ENCODE measurements around the gene SLC19A1. TPM values are rescaled to one million over a fixed set of nuclear protein-coding genes. Genes with fewer than 3 reads are reported as not detected.

Gene SLC19A1
- total RNA-seq, 2 experiments from 2014 or later: 30.0 to 31.2 TPM

GRCh38 chr21:45559216-45560105 is 17.2 kb upstream of the SLC19A1 start:
- no peaks in the 10 kb centered on the region for H3K36me3 Mint-ChIP-seq (ENCODE audit: low read depth)
- no peak for DNase-seq
- H3K4me1 Mint-ChIP-seq: peaks cover 4% of the 10 kb centered on the region
- H3K27ac Mint-ChIP-seq: no peak overlapping the region
- H3K27me3 Mint-ChIP-seq: peaks cover 31% of the 10 kb centered on the region
- H3K4me3 Mint-ChIP-seq: no peak overlapping the region
- ChIA-PET POLR2A (no interaction called here), CTCF (interaction anchor here (1.3 kb wide), 1 partner anchor 37 kb away, joined by 4 read pairs; no protein-coding TSS in a partner anchor)
- no peaks in the 10 kb centered on the region for H3K9me3 Mint-ChIP-seq

GRCh38 chr21:45558044-45558721 is 15.9 kb upstream of the SLC19A1 start:
- Mint-ChIP-seq H3K27me3 (peaks cover 21% of the 10 kb centered on the region), H3K36me3 (ENCODE audit: low read depth) (no peaks in the 10 kb centered on the region), H3K4me1 (peaks cover 7% of the 10 kb centered on the region), H3K27ac (no peak overlapping the region), H3K9me3 (no peaks in the 10 kb centered on the region), H3K4me3 (no peak overlapping the region)
- DNase-seq: no peak
- CTCF ChIA-PET: interaction anchor here (1.3 kb wide), 1 partner anchor 38 kb away, joined by 4 read pairs; no protein-coding TSS in a partner anchor
- POLR2A ChIA-PET: no interaction called here

GRCh38 chr21:45557616-45558043 is 15.4 kb upstream of the SLC19A1 start:
- no peak overlapping the region for H3K27ac Mint-ChIP-seq
- ChIA-PET CTCF (no interaction called here), POLR2A (no interaction called here)
- no peaks in the 10 kb centered on the region for H3K36me3 Mint-ChIP-seq (ENCODE audit: low read depth)
- no peak for DNase-seq
- no peak overlapping the region for H3K4me3 Mint-ChIP-seq
- H3K27me3 Mint-ChIP-seq: peaks cover 16% of the 10 kb centered on the region
- peaks cover 13% of the 10 kb centered on the region for H3K4me1 Mint-ChIP-seq
- no peaks in the 10 kb centered on the region for H3K9me3 Mint-ChIP-seq

DNA sequence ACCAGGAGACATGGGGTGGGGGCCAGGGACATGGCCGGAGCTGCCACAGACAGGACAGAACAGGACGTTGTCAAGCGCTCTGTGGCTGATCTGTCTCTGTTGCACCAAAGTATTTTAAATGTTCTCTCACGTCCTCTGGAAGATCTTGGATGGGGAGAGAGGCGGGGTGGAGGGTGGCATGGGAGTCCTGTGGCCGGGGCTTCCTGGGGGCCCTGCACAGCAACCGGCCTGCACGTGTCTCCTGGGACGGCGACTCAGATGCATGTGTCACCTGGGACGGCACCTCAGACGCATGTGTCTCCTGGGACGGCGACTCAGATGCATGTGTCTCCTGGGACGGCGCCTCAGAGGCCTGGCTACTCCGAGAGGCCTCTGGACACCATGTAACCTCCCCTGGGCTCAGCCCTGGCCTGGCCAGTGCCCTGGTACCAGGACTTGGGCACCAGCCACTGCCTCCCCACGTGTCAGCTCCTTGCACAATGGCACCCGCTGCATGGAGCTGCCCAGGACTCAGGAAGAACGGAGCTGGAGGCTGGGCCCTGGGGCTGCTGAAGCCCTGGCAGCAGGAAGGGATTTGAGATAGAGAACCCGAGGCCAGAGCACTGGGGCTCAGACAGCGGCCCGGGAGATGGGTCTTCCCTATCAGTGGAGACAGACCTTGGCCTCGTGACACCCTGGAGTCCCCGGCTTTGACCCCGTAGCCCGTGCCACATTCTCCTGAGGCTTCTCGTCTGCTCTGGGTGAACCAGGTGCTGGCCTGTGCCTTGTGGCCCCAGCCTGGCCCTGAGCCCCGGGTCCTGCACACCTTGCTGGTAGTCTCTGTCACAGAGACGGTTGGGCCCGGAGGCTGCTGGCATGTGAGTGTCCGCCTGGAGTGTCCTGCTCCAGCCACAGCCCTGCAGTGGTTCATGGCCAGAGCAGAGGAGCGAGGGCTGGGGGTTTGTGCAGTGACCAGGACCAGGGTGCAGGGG is 14.7 kb upstream of the SLC19A1 start:
- ChIA-PET CTCF (interaction anchor here (0.8 to 1.6 kb wide), 8 partner anchors 13 to 323 kb away, joined by 3 to 16 read pairs (median 4); no protein-coding TSS in a partner anchor), POLR2A (interaction anchor here (1.1 to 1.2 kb wide), 2 partner anchors 35 to 41 kb away, joined by 3 to 7 read pairs; no protein-coding TSS in a partner anchor)
- no peaks in the 10 kb centered on the region for H3K9me3 Mint-ChIP-seq
- peak overlapping the region; percentile 46 for H3K4me3 Mint-ChIP-seq
- peaks cover 17% of the 10 kb centered on the region for H3K4me1 Mint-ChIP-seq
- H3K27me3 Mint-ChIP-seq: peaks cover 10% of the 10 kb centered on the region
- H3K27ac Mint-ChIP-seq: no peak overlapping the region
- H3K36me3 Mint-ChIP-seq (ENCODE audit: low read depth): no peaks in the 10 kb centered on the region
- no peak for DNase-seq

- DNase-seq: no peak
- Mint-ChIP-seq H3K36me3 (ENCODE audit: low read depth) (no peaks in the 10 kb centered on the region), H3K9me3 (no peaks in the 10 kb centered on the region), H3K4me1 (peaks cover 24% of the 10 kb centered on the region), H3K27me3 (peaks cover 10% of the 10 kb centered on the region), H3K27ac (no peak overlapping the region), H3K4me3 (no peak overlapping the region)
- POLR2A ChIA-PET: interaction anchor here (1.1 to 1.2 kb wide), 2 partner anchors 36 to 42 kb away, joined by 3 to 7 read pairs; no protein-coding TSS in a partner anchor
- CTCF ChIA-PET: interaction anchor here (0.8 to 1.6 kb wide), 8 partner anchors 12 to 324 kb away, joined by 3 to 16 read pairs (median 4); no protein-coding TSS in a partner anchor
These were observed 14.0 kb upstream of the SLC19A1 start for GRCh38 chr21:45556302-45556644.

DNA sequence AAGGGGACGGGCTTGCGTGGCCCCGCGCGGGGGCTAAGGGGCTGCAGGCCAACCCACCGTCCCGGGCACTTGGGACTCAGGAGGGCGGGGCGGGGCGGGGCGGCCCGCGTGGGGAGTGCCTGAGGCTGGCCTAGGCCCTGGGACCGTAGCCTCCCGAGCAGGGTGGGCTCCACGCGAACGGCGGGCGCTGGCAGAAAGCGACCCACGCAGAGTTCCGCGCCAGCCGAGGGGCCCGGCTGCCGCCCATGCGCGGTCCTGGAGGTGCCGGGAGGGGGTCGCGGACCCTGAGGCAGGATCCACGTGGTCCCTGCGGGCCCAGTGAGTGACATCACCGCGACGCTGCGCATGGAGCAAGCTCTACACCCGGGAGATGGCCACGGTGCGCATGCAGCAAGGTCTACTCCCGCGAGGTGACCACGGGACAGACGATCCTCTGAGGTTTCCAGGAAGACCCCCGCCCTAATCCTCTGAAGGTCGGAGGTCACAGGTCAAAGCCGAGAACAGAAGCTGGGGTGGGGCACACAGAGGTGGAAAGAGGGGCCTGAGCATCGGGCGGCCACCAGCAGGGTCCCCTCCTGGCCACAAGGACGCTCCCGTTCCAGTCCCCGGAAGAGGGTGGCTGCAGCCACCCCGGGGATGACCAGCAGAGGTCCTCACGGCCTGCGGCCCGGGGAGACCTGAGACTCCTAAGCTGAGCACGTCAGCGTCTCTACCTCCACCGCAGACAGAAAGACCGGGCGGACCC is 13.5 kb upstream of the SLC19A1 start:
- POLR2A ChIA-PET: interaction anchor here (1.1 to 1.2 kb wide), 2 partner anchors 37 to 42 kb away, joined by 3 to 7 read pairs; no protein-coding TSS in a partner anchor
- no peaks in the 10 kb centered on the region for H3K9me3 Mint-ChIP-seq
- H3K4me1 Mint-ChIP-seq: peaks cover 28% of the 10 kb centered on the region
- no peak overlapping the region for H3K4me3 Mint-ChIP-seq
- no peak overlapping the region for H3K27ac Mint-ChIP-seq
- H3K27me3 Mint-ChIP-seq: peaks cover 7% of the 10 kb centered on the region
- no peaks in the 10 kb centered on the region for H3K36me3 Mint-ChIP-seq (ENCODE audit: low read depth)
- CTCF ChIA-PET: interaction anchor here (0.8 to 1.6 kb wide), 8 partner anchors 12 to 324 kb away, joined by 3 to 16 read pairs (median 4); no protein-coding TSS in a partner anchor
- DNase-seq: peak; percentile 16

DNA sequence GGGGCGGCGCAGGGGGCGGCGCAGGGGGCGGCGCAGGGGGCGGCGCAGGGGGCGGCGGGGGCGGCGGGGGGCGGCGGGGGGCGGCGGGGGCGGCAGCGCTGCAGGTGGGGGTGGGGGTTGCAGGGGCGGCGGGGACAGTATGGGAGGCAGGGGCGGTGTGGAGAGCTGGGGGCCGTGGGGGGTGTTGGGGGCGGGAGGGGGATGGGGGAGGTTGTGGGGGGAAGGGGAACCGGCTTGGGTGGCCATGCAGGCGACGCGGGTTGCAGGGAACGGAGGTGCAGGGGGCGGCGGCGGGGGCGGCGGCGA is 13.0 kb upstream of the SLC19A1 start:
- peaks cover 5% of the 10 kb centered on the region for H3K27me3 Mint-ChIP-seq
- no peaks in the 10 kb centered on the region for H3K9me3 Mint-ChIP-seq
- no peak overlapping the region for H3K4me3 Mint-ChIP-seq
- peaks cover 33% of the 10 kb centered on the region for H3K4me1 Mint-ChIP-seq
- H3K27ac Mint-ChIP-seq: no peak overlapping the region
- H3K36me3 Mint-ChIP-seq (ENCODE audit: low read depth): no peaks in the 10 kb centered on the region
- CTCF ChIA-PET: interaction anchor here (1.6 kb wide), 1 partner anchor 41 kb away, joined by 16 read pairs; no protein-coding TSS in a partner anchor
- POLR2A ChIA-PET: no interaction called here
- DNase-seq: no peak

DNA sequence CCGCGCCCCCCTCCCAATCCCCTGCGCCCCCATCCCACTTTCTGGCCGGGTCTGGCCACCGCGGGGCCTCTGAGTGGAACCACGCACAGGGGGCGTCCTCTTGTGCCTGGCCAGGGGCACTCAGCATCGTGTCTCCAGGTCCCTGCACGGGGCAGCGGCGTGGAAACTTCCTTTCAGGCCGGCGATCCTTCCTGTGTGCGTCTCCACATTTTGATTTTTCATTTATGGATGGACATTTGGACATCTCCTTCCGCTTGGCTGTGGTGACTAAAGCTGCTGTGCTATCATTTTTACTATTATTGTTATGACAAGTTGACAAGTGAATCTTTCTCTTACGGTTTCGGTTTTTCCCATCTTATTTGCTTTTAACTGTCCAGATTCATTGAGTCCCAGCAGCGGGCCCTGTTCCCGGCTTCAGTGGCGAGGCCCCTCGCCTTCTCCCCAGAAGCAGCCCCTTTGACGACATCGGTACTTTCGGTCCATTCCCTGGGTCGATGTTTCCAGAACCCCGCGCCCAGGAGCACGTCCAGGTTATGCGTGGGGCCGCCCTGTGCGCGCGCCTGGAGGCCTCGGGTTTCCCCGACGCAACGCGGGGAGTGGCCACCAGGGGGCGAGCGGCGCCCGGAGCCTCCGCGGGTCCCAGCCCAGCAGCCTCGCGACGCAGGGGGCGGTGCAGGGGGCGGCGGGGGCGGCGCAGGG is 12.4 kb upstream of the SLC19A1 start:
- H3K27me3 Mint-ChIP-seq: peaks cover 5% of the 10 kb centered on the region
- ChIA-PET CTCF (interaction anchor here (0.8 to 1.0 kb wide), 2 partner anchors 11 to 43 kb away, joined by 3 read pairs; no protein-coding TSS in a partner anchor), POLR2A (interaction anchor here (0.9 kb wide), 1 partner anchor 38 kb away, joined by 5 read pairs; no protein-coding TSS in a partner anchor)
- peak overlapping the region; percentile 84 for H3K4me3 Mint-ChIP-seq
- H3K4me1 Mint-ChIP-seq: peaks cover 38% of the 10 kb centered on the region
- peak; percentile 86 for DNase-seq
- no peaks in the 10 kb centered on the region for H3K36me3 Mint-ChIP-seq (ENCODE audit: low read depth)
- H3K9me3 Mint-ChIP-seq: no peaks in the 10 kb centered on the region
- H3K27ac Mint-ChIP-seq: peak overlapping the region; percentile 78

DNA sequence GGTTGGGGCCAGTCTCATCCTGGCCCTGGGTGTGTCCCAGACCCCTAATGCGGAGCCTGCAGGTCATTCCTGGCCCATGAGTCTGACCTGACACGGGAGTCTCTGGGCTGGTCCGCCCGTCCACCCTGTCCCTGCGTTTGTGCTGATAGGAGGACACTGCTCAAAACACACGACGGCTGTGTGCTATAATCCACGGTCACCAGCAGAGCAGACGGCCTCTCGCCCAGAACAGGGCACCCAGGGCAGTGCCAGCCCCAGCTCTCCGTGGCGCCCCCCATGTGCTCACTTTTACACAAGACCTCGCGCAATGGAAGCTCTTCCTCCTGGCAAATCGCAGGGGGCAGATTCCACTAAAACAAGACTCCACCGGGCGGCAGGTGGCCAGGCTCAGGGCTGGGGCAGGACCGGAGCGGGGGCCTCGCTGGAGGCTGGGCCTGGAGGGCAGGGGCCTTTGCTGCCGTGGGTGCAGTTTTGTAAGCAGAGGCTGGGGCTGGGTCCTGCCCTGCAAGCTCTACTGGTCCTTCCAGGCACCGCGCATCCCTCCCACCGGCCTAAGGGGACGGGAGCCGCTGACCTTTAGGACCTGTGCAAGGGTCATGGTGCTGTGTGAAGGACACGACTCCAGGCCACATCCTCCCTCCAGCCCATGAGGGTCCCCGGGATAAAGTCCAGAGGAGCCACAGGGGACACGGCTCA is 10.6 kb upstream of the SLC19A1 start:
- POLR2A ChIA-PET: interaction anchor here (0.6 to 1.1 kb wide), 2 partner anchors 74 to 92 kb away, joined by 3 read pairs; no protein-coding TSS in a partner anchor
- H3K4me3 Mint-ChIP-seq: peak overlapping the region; percentile 37
- H3K4me1 Mint-ChIP-seq: peaks cover 45% of the 10 kb centered on the region
- peak overlapping the region; percentile 61 for H3K27ac Mint-ChIP-seq
- DNase-seq: no peak
- H3K27me3 Mint-ChIP-seq: peaks cover 2% of the 10 kb centered on the region
- no peaks in the 10 kb centered on the region for H3K9me3 Mint-ChIP-seq
- CTCF ChIA-PET: no interaction called here
- H3K36me3 Mint-ChIP-seq (ENCODE audit: low read depth): no peaks in the 10 kb centered on the region

- CTCF ChIA-PET: interaction anchor here (2.3 kb wide), 1 partner anchor 40 kb away, joined by 7 read pairs; no protein-coding TSS in a partner anchor
- peaks cover 2% of the 10 kb centered on the region for H3K27me3 Mint-ChIP-seq
- H3K36me3 Mint-ChIP-seq (ENCODE audit: low read depth): no peaks in the 10 kb centered on the region
- POLR2A ChIA-PET: interaction anchor here (0.6 to 2.4 kb wide), 5 partner anchors 9 to 93 kb away, joined by 3 to 17 read pairs (median 4); no protein-coding TSS in a partner anchor
- H3K4me1 Mint-ChIP-seq: peaks cover 45% of the 10 kb centered on the region
- H3K27ac Mint-ChIP-seq: peak overlapping the region; percentile 99
- no peaks in the 10 kb centered on the region for H3K9me3 Mint-ChIP-seq
- H3K4me3 Mint-ChIP-seq: peak overlapping the region; percentile 67
- DNase-seq: no peak
These were observed 9.8 kb upstream of the SLC19A1 start for GRCh38 chr21:45551783-45552695.

Measured in activated CD4-positive, alpha-beta memory T cell treated with anti-CD3 and anti-CD28 coated beads, Interleukin-2, amount 10 ng/mL, durations not matched to agents 7 days and 5 days (primary cell).